Neural crest cell (in vitro differentiated cells): ENCODE measurements around the gene ADNP2. TPM values are rescaled to one million over a fixed set of nuclear protein-coding genes. Genes with fewer than 3 reads are reported as not detected.

Source experiments
- DNase-seq: peaks from one replicate; pipeline ENCODE4 v3.0.0; 2021; ENCODE audit warnings: low read depth, mixed read lengths, low spot score
- H3K27ac Mint-ChIP-seq: one replicate; pipeline ENCODE4 v1.8.0; 2021; ENCODE audit warnings: mild to moderate bottlenecking, mixed read lengths; ENCODE audit not compliant: unreplicated experiment
- H3K27me3 Mint-ChIP-seq: 2 replicates; pipeline ENCODE4 v1.8.0; 2021; ENCODE audit warnings: low read depth, mild to moderate bottlenecking, mixed read lengths
- H3K36me3 Mint-ChIP-seq: 2 replicates; pipeline ENCODE4 v1.8.0; 2021; ENCODE audit warnings: low read depth, mild to moderate bottlenecking, mixed read lengths
- H3K4me1 Mint-ChIP-seq: 2 replicates; pipeline ENCODE4 v1.8.0; 2021; ENCODE audit warnings: mixed read lengths
- H3K4me3 Mint-ChIP-seq: one replicate; pipeline ENCODE4 v1.8.0; 2021; ENCODE audit warnings: mild to moderate bottlenecking, mixed read lengths
- H3K9me3 Mint-ChIP-seq: 2 replicates; pipeline ENCODE4 v1.8.0; 2021; ENCODE audit warnings: mixed read lengths
- CTCF ChIP-seq: fragments of 200-600 bp; sonication (generic); conservative IDR thresholded peaks from 2 replicates; pipeline ENCODE4 v1.5.0; 2021; ENCODE audit warnings: antibody characterized with exemption, mild to moderate bottlenecking
- long read RNA-seq: library from polyadenylated mRNA; unstranded; transcript quantifications from one replicate; pipeline ENCODE4 v2.0.0, GENCODE V29; 2020
- total RNA-seq: library from RNA; stranded (reverse); gene quantifications from 2 replicates; pipeline ENCODE4 v1.2.1, GENCODE V29; 2021

ADNP2 gene
- 42.6 and 44.0 TPM in 2 replicates for total RNA-seq
- long read RNA-seq, partial matches to known transcripts: 18 of 19 reads
- long read RNA-seq, other reads (novel, unspliced or antisense): 1 of 19 reads

- Mint-ChIP-seq H3K4me3 (peak within 1 kb of the TSS; percentile 92), H3K4me1 (peaks cover 35% of the 10 kb centered on the region), H3K27ac (peak within 1 kb of the TSS; percentile 92), H3K9me3 (peaks cover 3% of the 10 kb centered on the region), H3K36me3 (peaks cover 3% of the 10 kb centered on the region), H3K27me3 (no peaks in the 10 kb centered on the region)
- DNase-seq: peak; percentile 72
- no peak for TF ChIP-seq CTCF
Measured at GRCh38 chr18:80108739-80109675, at the start of gene ADNP2. TSS of gene ADNP2 (plus strand) at chr18:80109262. CDS start at chr18:80117543, 8,281 bp downstream.

GRCh38 chr18:80059945-80060344 is 49.1 kb upstream of the ADNP2 start:
- peaks cover 21% of the 10 kb centered on the region for H3K9me3 Mint-ChIP-seq
- H3K4me3 Mint-ChIP-seq: no peak overlapping the region
- H3K27ac Mint-ChIP-seq: no peak overlapping the region
- H3K4me1 Mint-ChIP-seq: no peaks in the 10 kb centered on the region
- TF ChIP-seq CTCF: no peak
- no peak for DNase-seq
- no peaks in the 10 kb centered on the region for H3K27me3 Mint-ChIP-seq
- H3K36me3 Mint-ChIP-seq: peaks cover 40% of the 10 kb centered on the region

- Mint-ChIP-seq H3K4me1 (no peaks in the 10 kb centered on the region), H3K9me3 (no peaks in the 10 kb centered on the region), H3K36me3 (peaks cover 11% of the 10 kb centered on the region), H3K27ac (peak overlapping the region; percentile 71), H3K4me3 (no peak overlapping the region), H3K27me3 (no peaks in the 10 kb centered on the region)
- TF ChIP-seq CTCF: no peak
- DNase-seq: no peak
Measured at GRCh38 chr18:80065705-80066104, 43.4 kb upstream of the ADNP2 start.

GRCh38 chr18:80067321-80067720 is 41.7 kb upstream of the ADNP2 start:
- H3K4me3 Mint-ChIP-seq: no peak overlapping the region
- H3K36me3 Mint-ChIP-seq: peaks cover 5% of the 10 kb centered on the region
- H3K9me3 Mint-ChIP-seq: no peaks in the 10 kb centered on the region
- H3K27ac Mint-ChIP-seq: no peak overlapping the region
- H3K4me1 Mint-ChIP-seq: no peaks in the 10 kb centered on the region
- no peaks in the 10 kb centered on the region for H3K27me3 Mint-ChIP-seq
- DNase-seq: no peak
- no peak for TF ChIP-seq CTCF

GRCh38 chr18:80067897-80068296 is 41.2 kb upstream of the ADNP2 start:
- Mint-ChIP-seq H3K36me3 (peaks cover 5% of the 10 kb centered on the region), H3K9me3 (no peaks in the 10 kb centered on the region), H3K4me3 (no peak overlapping the region), H3K27me3 (no peaks in the 10 kb centered on the region), H3K27ac (no peak overlapping the region), H3K4me1 (no peaks in the 10 kb centered on the region)
- DNase-seq: no peak
- TF ChIP-seq CTCF: no peak
